Heart right ventricle (tissue), 16 donors: ENCODE results near the gene MFRP. TPM values are rescaled to one million over a fixed set of nuclear protein-coding genes. Genes with fewer than 3 reads are reported as not detected.

Source experiments
- ATAC-seq, 8 donors: fragments of 200-7000 bp; cut with Tn5 transposase; one replicate each; pipeline ENCODE4 v1.9.1; 2020; ENCODE audit warnings: mild to moderate bottlenecking in 8 of 8, moderate library complexity in 8 of 8, moderate number of reproducible peaks in 1 of 8
- DNase-seq, 2 donors: peaks; one replicate each; pipeline ENCODE4 v3.0.0-alpha.2; 2020
- H3K27ac ChIP-seq, 10 donors: fragments of 200-600 bp; sonication (generic) in 2 of 10; one replicate each; pipeline versions ENCODE4 v1.5.0 to v1.8.0; 2020 to 2022; ENCODE audit warnings: mild to moderate bottlenecking in 3 of 10
- H3K27me3 ChIP-seq, 7 donors: fragments of 200-600 bp; one replicate each; pipeline ENCODE4 v1.8.0; 2021 to 2022; ENCODE audit warnings: mild to moderate bottlenecking in 2 of 7
- H3K36me3 ChIP-seq, 9 donors: fragments of 200-600 bp; sonication (generic) in 1 of 9; one replicate each; pipeline versions ENCODE4 v1.5.0 to v1.8.0; 2020 to 2022; ENCODE audit warnings: mild to moderate bottlenecking in 2 of 9
- H3K4me1 ChIP-seq, 9 donors: fragments of 200-600 bp; sonication (generic) in 1 of 9; one replicate each; pipeline versions ENCODE4 v1.5.0 to v1.8.0; 2020 to 2022; ENCODE audit warnings: mild to moderate bottlenecking in 4 of 9
- H3K4me3 ChIP-seq, 10 donors: fragments of 200-600 bp; sonication (generic) in 2 of 10; one replicate each; pipeline versions ENCODE4 v1.5.0 to v1.8.0; 2020 to 2022; ENCODE audit warnings: mild to moderate bottlenecking in 7 of 10, moderate library complexity in 2 of 10
- H3K9me3 ChIP-seq, 11 donors: fragments of 200-600 bp in 10 of 11; sonication (generic) in 2 of 11; one replicate each; pipeline versions ENCODE4 v1.5.0 to v1.8.0; 2013 to 2022; ENCODE audit warnings: mild to moderate bottlenecking in 2 of 11, control low read depth in 1 of 11, moderate library complexity in 1 of 11
- WGBS, 2 donors: extraction: QIAGEN DNeasy Blood & Tissue Kit; methylation state at CpG; one replicate each; pipeline ENCODE4 v1.1.7; 2013; ENCODE audit warnings: inconsistent platforms in 1 of 2; 5-methylcytosine and 5-hydroxymethylcytosine counted together
- intact Hi-C, 10 donors: fragments of 100-400 bp; cut with DNase I; formaldehyde crosslinking; loops; one replicate each; pipeline versions ENCODE4 v1.11.1 to v1.14.2; 2022
- polyA plus RNA-seq, 2 donors: library from polyadenylated mRNA; stranded (reverse); fragments of 200-250 nt; gene quantifications; one replicate each; pipeline ENCODE4 v1.2.3, GENCODE V29; 2013
- total RNA-seq, 10 donors: library from RNA; stranded (reverse); fragmentation: NEBNext Ultra II Directional in 3 of 10; extraction: Animal tissue kit (Norgen Biotek cat#: 25700) in 3 of 10; gene quantifications; one replicate each; pipeline versions ENCODE4 v1.2.1 to v1.2.4, GENCODE V29; 2021 to 2023
- TF ChIP-seq, protein P1 (sequence below), 9 donors: fragments of 200-600 bp; sonication (generic) in 2 of 9; IDR thresholded peaks; one replicate each; pipeline versions ENCODE4 v1.5.0 to v1.8.0; 2021 to 2022; ENCODE audit warnings: antibody characterized with exemption in 9 of 9, mild to moderate bottlenecking in 5 of 9, moderate library complexity in 1 of 9
- donor health status: Arrhythmogenic right ventricular cardiomyopathy.
- donor health status: ischemic (EF 13 %, LVEDD 7.1; RV severe dilation, severe dysfunction).
- donor health status: healthy with polysubstance abuse.
- donor health status: DM: no; HTN: yes; CAD: no.
- donor health status: DM: no; HTN: no; CAD: no.
- donor health status: ischemic (EF 25% LVEDD 6.9; RV normal size, moderate dysfunction).
- donor health status: ischemic (EF 25% LVEDD 5.7; RV mildly dilated, moderate dysfunction).
- donor health status: healthy.
- donor health status: DM: yes; HTN: yes; CAD: no.
- donor health status: Ischemic cardiomyopathy.
- donor health status: ischemic (EF 35%, LVEDD 5.7; RV mildly dilated, moderate dysfunction).
- donor health status: nonischemic (EF 11% LVEDD 7.7; RV severe dilation, severe dysfunction).
- donor health status: DM: yes; HTN: yes; CAD: no.
- donor health status: PGD.
- donor health status: ischemic (EF 29% LVEDD 5.4; RV normal size, mild dysfunction).
- donor health status: nonischemic (EF 23%, LVEDD 6.1; RV moderate dilation, normal function).

Gene MFRP
- total and polyA plus RNA-seq, 12 donors: 0.04 TPM; not detected in 11

DNA sequence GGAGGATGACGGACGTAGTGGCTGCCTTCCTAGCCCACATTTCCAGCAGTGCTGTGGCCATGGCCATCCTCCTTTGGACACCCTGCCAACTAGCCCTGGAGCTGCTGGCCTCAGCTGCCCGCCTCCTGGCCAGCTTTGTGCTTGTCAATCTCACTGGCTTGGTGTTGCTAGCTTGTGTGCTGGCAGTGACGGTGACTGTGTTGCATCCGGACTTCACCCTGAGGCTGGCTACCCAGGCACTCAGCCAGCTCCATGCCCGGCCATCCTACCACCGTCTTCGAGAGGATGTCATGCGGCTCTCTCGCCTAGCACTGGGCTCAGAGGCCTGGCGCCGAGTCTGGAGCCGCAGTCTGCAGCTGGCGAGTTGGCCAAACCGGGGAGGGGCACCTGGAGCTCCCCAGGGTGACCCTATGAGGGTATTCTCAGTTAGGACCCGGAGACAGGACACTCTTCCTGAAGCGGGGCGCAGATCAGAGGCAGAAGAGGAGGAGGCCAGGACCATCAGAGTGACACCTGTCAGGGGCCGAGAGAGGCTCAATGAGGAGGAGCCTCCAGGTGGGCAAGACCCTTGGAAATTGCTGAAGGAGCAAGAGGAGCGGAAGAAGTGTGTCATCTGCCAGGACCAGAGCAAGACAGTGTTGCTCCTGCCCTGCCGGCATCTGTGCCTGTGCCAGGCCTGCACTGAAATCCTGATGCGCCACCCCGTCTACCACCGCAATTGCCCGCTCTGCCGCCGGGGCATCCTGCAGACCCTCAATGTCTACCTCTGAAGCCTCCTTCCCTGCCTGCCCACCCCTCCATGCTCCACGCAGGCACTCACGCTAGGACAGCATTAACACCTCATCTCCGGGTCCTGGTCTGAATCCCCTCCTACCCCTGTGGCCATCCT, 10.6 kb downstream of the MFRP start:
- Histone ChIP-seq H3K9me3 (no peaks in the 10 kb centered on the region), H3K36me3 (peaks cover 0 to 23% (median 8%) of the 10 kb centered on the region in 9 donors), H3K27me3 (peaks cover 0 to 24% (median 0%) of the 10 kb centered on the region in 7 donors), H3K27ac (peak overlapping the region in 1 of 10 donors; percentile 48), H3K4me3 (peak overlapping the region in 3 of 10 donors; percentile 87 to 99 (median 88)), H3K4me1 (peaks cover 15 to 62% (median 47%) of the 10 kb centered on the region in 9 donors)
- intact Hi-C loops: loop anchor here in 3 of 10 donors (5.0 to 10.0 kb wide), 2 partner anchors 36 to 131 kb away; partner anchors contain the start of gene CBL (in 1 of the 3)
- DNase-seq (no peak), ATAC-seq (no peak)
- TF ChIP-seq, protein P1, sequence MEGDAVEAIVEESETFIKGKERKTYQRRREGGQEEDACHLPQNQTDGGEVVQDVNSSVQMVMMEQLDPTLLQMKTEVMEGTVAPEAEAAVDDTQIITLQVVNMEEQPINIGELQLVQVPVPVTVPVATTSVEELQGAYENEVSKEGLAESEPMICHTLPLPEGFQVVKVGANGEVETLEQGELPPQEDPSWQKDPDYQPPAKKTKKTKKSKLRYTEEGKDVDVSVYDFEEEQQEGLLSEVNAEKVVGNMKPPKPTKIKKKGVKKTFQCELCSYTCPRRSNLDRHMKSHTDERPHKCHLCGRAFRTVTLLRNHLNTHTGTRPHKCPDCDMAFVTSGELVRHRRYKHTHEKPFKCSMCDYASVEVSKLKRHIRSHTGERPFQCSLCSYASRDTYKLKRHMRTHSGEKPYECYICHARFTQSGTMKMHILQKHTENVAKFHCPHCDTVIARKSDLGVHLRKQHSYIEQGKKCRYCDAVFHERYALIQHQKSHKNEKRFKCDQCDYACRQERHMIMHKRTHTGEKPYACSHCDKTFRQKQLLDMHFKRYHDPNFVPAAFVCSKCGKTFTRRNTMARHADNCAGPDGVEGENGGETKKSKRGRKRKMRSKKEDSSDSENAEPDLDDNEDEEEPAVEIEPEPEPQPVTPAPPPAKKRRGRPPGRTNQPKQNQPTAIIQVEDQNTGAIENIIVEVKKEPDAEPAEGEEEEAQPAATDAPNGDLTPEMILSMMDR (IDR thresholded peaks at IDR 0.05): no peak
- 77 to 80% methylated on average over 30 of the region's 30 CpGs for WGBS, 2 donors

- H3K4me1 ChIP-seq: peaks cover 14 to 55% (median 44%) of the 10 kb centered on the region in 9 donors
- no peaks in the 10 kb centered on the region for H3K9me3 ChIP-seq
- H3K36me3 ChIP-seq: peaks cover 0 to 23% (median 8%) of the 10 kb centered on the region in 9 donors
- DNase-seq (no peak), ATAC-seq (no peak)
- H3K4me3 ChIP-seq: peak overlapping the region; percentile 82 to 99 (median 90)
- TF ChIP-seq, protein P1 (IDR thresholded peaks at IDR 0.05): no peak
- WGBS, 2 donors: 59 to 62% methylated on average over 15 of the region's 15 CpGs
- peaks cover 0 to 17% (median 0%) of the 10 kb centered on the region in 7 donors for H3K27me3 ChIP-seq
- intact Hi-C loops: loop anchor here in 3 of 10 donors (5.0 to 10.0 kb wide), 2 partner anchors 37 to 130 kb away; partner anchors contain the start of gene CBL (in 1 of the 3)
- H3K27ac ChIP-seq: peak overlapping the region in 6 of 10 donors; percentile 78 to 92 (median 88)
Measured at GRCh38 chr11:119335091-119335654, 11.3 kb downstream of the MFRP start.

GRCh38 chr11:119334174-119334930, 12.2 kb downstream of the MFRP start, which contains the start of gene RNF26:
Gene RNF26 (plus strand): TSS chr11:119334527. CDS start chr11:119335123, 596 bp downstream.
- Histone ChIP-seq H3K27ac (peak within 1 kb of the TSS in 9 of 10 donors; percentile 77 to 92 (median 86)), H3K36me3 (peaks cover 0 to 23% (median 8%) of the 10 kb centered on the region in 9 donors), H3K4me3 (peak within 1 kb of the TSS; percentile 82 to 99 (median 90)), H3K27me3 (peaks cover 0 to 11% (median 0%) of the 10 kb centered on the region in 7 donors), H3K9me3 (no peaks in the 10 kb centered on the region), H3K4me1 (peaks cover 14 to 46% (median 40%) of the 10 kb centered on the region in 9 donors)
- ATAC-seq (peak; percentile 87 to 96 (median 94)), DNase-seq (peak; percentile 90 to 97)
- TF ChIP-seq, protein P1 (IDR thresholded peaks at IDR 0.05): no peak
- intact Hi-C loops: loop anchor here in 1 of 10 donors (10.0 kb wide), 1 partner anchor 130 kb away; the partner anchor contains the start of gene CBL
- 0 to 1% methylated on average over 54 of the region's 54 CpGs for WGBS, 2 donors
